HCT116 (cell line): ENCODE measurements around the gene ZNRF3. TPM values are rescaled to one million over a fixed set of nuclear protein-coding genes. Genes with fewer than 3 reads are reported as not detected.

Experiments
- ATAC-seq: fragments of 200-7000 bp; cut with Tn5 transposase; 2 replicates; pipeline ENCODE4 v1.9.1; 2020; ENCODE audit warnings: mild to moderate bottlenecking, moderate library complexity
- BruUV-seq: library from RNA; stranded (reverse); fragments of 400-500 nt; replicated peaks from 2 replicates; lab custom pipeline; 2021; lab: Mats Ljungman, UMichigan
- CTCF ChIA-PET: fragments of 300-600 bp; sonication (Branson Sonifier 250); formaldehyde crosslinking; loops from one replicate; lab custom pipeline; 2021; ENCODE audit warnings: antibody characterized with exemption; lab: Charles Lee
- POLR2A ChIA-PET: fragments of 300-600, 350-600 bp; sonication (Branson Sonifier 250); formaldehyde crosslinking; loops from one replicate; lab custom pipeline; 2021; ENCODE audit warnings: antibody characterized with exemption; lab: Charles Lee
- RAD21 ChIA-PET, 2 experiments: fragments of 300-600 bp; sonication (Branson Sonifier 250); formaldehyde crosslinking; loops; one replicate each; lab custom pipeline; 2023; ENCODE audit warnings: low total read pairs in 2 of 2; ENCODE audit not compliant: uncharacterized antibody in 2 of 2, unreplicated experiment in 2 of 2, low non-redundant PET in 1 of 2; lab: Charles Lee
- DNase-seq: peaks from one replicate; pipeline ENCODE4 v3.0.0-alpha.2; 2010; ENCODE audit warnings: low read depth, low spot score
- H2AFZ ChIP-seq: fragments of 200-600 bp; shearing (Covaris generic), sonication (generic); 2 replicates; pipeline ENCODE4 v1.6.1; 2017; ENCODE audit warnings: low read depth, mixed run types, mixed read lengths, antibody characterized with exemption, low read length; ENCODE audit not compliant: poor library complexity, severe bottlenecking
- H3K27ac ChIP-seq: 2 replicates; pipeline ENCODE4 v1.5.1; 2012; ENCODE audit warnings: low read depth, low read length
- H3K27me3 ChIP-seq: fragments of 200-600 bp; sonication (generic); 2 replicates; pipeline ENCODE4 v1.6.1; 2016; ENCODE audit warnings: mixed run types, low read length, mixed read lengths; ENCODE audit not compliant: insufficient read depth
- H3K36me3 ChIP-seq, 2 experiments: fragments of 200-500 bp in 1 of 2; fragments of 200-600 bp in 1 of 2; sonication (Bioruptor generic) in 1 of 2; sonication (generic) in 1 of 2; 2 replicates each; pipeline versions ENCODE4 v1.5.1 to v1.6.1; 2014 to 2016; ENCODE audit warnings: low read length in 2 of 2, inconsistent platforms in 1 of 2, mixed read lengths in 1 of 2, mixed run types in 1 of 2; ENCODE audit not compliant: insufficient read depth in 2 of 2, control insufficient read depth in 1 of 2
- H3K4me1 ChIP-seq, 2 experiments: fragments of 200-600 bp in 1 of 2; sonication (generic) in 1 of 2; 2 replicates each; pipeline versions ENCODE4 v1.5.1 to v1.6.1; 2012 to 2017; ENCODE audit warnings: low read length in 2 of 2, inconsistent platforms in 1 of 2, mild to moderate bottlenecking in 1 of 2, mixed read lengths in 1 of 2, mixed run types in 1 of 2, moderate library complexity in 1 of 2; ENCODE audit not compliant: insufficient read depth in 2 of 2, control insufficient read depth in 1 of 2
- H3K4me2 ChIP-seq: fragments of 200-600 bp; sonication (generic); 2 replicates; pipeline ENCODE4 v1.6.1; 2017; ENCODE audit warnings: mixed run types, low read length, mixed read lengths
- H3K4me3 ChIP-seq, 2 experiments: fragments of 200-600 bp in 1 of 2; sonication (generic) in 1 of 2; replicated peaks in 1 of 2; 2 replicates each; pipeline ENCODE4 v1.5.1; 2011 to 2016; ENCODE audit warnings: low read length in 2 of 2, control low read depth in 1 of 2, low read depth in 1 of 2, mild to moderate bottlenecking in 1 of 2, mixed read lengths in 1 of 2, mixed run types in 1 of 2
- H3K79me2 ChIP-seq: fragments of 200-600 bp; sonication (generic); 2 replicates; pipeline ENCODE4 v1.6.1; 2017; ENCODE audit warnings: mild to moderate bottlenecking, mixed run types, low read length, moderate library complexity, mixed read lengths; ENCODE audit not compliant: insufficient read depth
- H3K9ac ChIP-seq: fragments of 200-600 bp; sonication (generic); 2 replicates; pipeline ENCODE4 v1.6.1; 2016; ENCODE audit warnings: low read length, mixed read lengths
- H3K9me2 ChIP-seq: fragments of 200-600 bp; sonication (generic), shearing (Covaris generic); 2 replicates; pipeline ENCODE4 v1.6.1; 2017; ENCODE audit warnings: mixed run types, mild to moderate bottlenecking, moderate library complexity; ENCODE audit not compliant: insufficient read depth
- H3K9me3 ChIP-seq, 2 experiments: fragments of 200-500 bp in 1 of 2; fragments of 200-600 bp in 1 of 2; sonication (Bioruptor generic) in 1 of 2; sonication (generic) in 1 of 2; 2 replicates each; pipeline ENCODE4 v1.6.1; 2014 to 2017; ENCODE audit warnings: low read length in 2 of 2, mixed read lengths in 2 of 2, inconsistent platforms in 1 of 2, low read depth in 1 of 2, mild to moderate bottlenecking in 1 of 2, mixed run types in 1 of 2, moderate library complexity in 1 of 2; ENCODE audit not compliant: control insufficient read depth in 1 of 2, insufficient read depth in 1 of 2
- H4K20me1 ChIP-seq: fragments of 200-600 bp; sonication (generic), shearing (Covaris generic); 2 replicates; pipeline ENCODE4 v1.6.1; 2017; ENCODE audit warnings: mixed run types, mild to moderate bottlenecking, moderate library complexity; ENCODE audit not compliant: insufficient read depth
- ATF3 ChIP-seq: IDR thresholded peaks from 2 replicates; pipeline ENCODE4 v1.6.1; 2012
- CEBPB ChIP-seq: IDR thresholded peaks from 2 replicates; pipeline ENCODE4 v1.6.1; 2012; ENCODE audit warnings: low read depth
- CTCF ChIP-seq, 3 experiments: fragments of 200-600 bp in 1 of 3; sonication (generic) in 1 of 3; IDR thresholded peaks in 2 of 3; conservative IDR thresholded peaks in 1 of 3; 2 replicates each; pipeline ENCODE4 v1.5.1; 2012 to 2017; ENCODE audit warnings: low read depth in 2 of 3, low read length in 2 of 3, antibody characterized with exemption in 1 of 3, borderline replicate concordance in 1 of 3, control low read depth in 1 of 3, mild to moderate bottlenecking in 1 of 3, mixed read lengths in 1 of 3, mixed run types in 1 of 3, moderate library complexity in 1 of 3; ENCODE audit not compliant: insufficient read depth in 1 of 3
- EGR1 ChIP-seq: IDR thresholded peaks from 2 replicates; pipeline ENCODE4 v1.6.1; 2012; ENCODE audit warnings: low read depth
- ELF1 ChIP-seq: IDR thresholded peaks from 2 replicates; pipeline ENCODE4 v1.6.1; 2012; ENCODE audit warnings: low read depth, borderline replicate concordance
- EZH2 ChIP-seq: fragments of 200-600 bp; sonication (generic); IDR thresholded peaks from 2 replicates; pipeline ENCODE4 v1.6.1; 2017; ENCODE audit warnings: antibody characterized with exemption, mixed run types
- JUND ChIP-seq: IDR thresholded peaks from 2 replicates; pipeline ENCODE4 v1.6.1; 2012
- POLR2AphosphoS5 ChIP-seq: IDR thresholded peaks from 2 replicates; pipeline ENCODE4 v1.6.1; 2011; ENCODE audit warnings: mild to moderate bottlenecking, low read depth, low read length, moderate library complexity
- RAD21 ChIP-seq: IDR thresholded peaks from 2 replicates; pipeline ENCODE4 v1.6.1; 2012; ENCODE audit warnings: low read depth, mild to moderate bottlenecking
- SIN3A ChIP-seq: IDR thresholded peaks from 2 replicates; pipeline ENCODE4 v1.6.1; 2012; ENCODE audit warnings: low read depth
- SP1 ChIP-seq: IDR thresholded peaks from 2 replicates; pipeline ENCODE4 v1.6.1; 2012; ENCODE audit warnings: low read depth
- TCF7L2 ChIP-seq: IDR thresholded peaks from 2 replicates; pipeline ENCODE4 v1.7.0; 2011; ENCODE audit warnings: borderline replicate concordance, inconsistent platforms; ENCODE audit not compliant: insufficient read depth, insufficient read length; ENCODE audit errors: extremely low read depth
- YY1 ChIP-seq: IDR thresholded peaks from 2 replicates; pipeline ENCODE4 v1.6.1; 2011; ENCODE audit warnings: low read length, low read depth, moderate library complexity, mild to moderate bottlenecking; ENCODE audit not compliant: insufficient replicate concordance; ENCODE audit errors: extremely low read depth
- ZBTB33 ChIP-seq: IDR thresholded peaks from 2 replicates; pipeline ENCODE4 v1.6.1; 2011; ENCODE audit warnings: mild to moderate bottlenecking, low read length, moderate library complexity; ENCODE audit not compliant: insufficient replicate concordance; ENCODE audit errors: extremely low read depth
- ZFX ChIP-seq: fragments of 450-650 bp; IDR thresholded peaks from 2 replicates; pipeline ENCODE4 v1.6.1; 2017
- ZNF274 ChIP-seq: fragments of 200-500 bp; sonication (Bioruptor generic); IDR thresholded peaks from 2 replicates; pipeline ENCODE4 v1.6.1; 2014; ENCODE audit warnings: mild to moderate bottlenecking, low read depth, low read length, inconsistent platforms
- intact Hi-C: fragments of 100-400 bp; cut with micrococcal nuclease; formaldehyde crosslinking; loops from 2 replicates; pipeline ENCODE4 v1.10.0; 2022
- total RNA-seq: library from RNA; stranded (reverse); gene quantifications from one replicate; pipeline ENCODE4 v1.2.1, GENCODE V29; 2021; ENCODE audit not compliant: unreplicated experiment
- TF ChIP-seq, protein P1 (sequence below): IDR thresholded peaks from 2 replicates; pipeline ENCODE4 v1.6.1; 2012; ENCODE audit warnings: low read depth

ZNRF3 gene
- total RNA-seq, 1 experiment from 2014 or later, result 12.2 TPM

DNA sequence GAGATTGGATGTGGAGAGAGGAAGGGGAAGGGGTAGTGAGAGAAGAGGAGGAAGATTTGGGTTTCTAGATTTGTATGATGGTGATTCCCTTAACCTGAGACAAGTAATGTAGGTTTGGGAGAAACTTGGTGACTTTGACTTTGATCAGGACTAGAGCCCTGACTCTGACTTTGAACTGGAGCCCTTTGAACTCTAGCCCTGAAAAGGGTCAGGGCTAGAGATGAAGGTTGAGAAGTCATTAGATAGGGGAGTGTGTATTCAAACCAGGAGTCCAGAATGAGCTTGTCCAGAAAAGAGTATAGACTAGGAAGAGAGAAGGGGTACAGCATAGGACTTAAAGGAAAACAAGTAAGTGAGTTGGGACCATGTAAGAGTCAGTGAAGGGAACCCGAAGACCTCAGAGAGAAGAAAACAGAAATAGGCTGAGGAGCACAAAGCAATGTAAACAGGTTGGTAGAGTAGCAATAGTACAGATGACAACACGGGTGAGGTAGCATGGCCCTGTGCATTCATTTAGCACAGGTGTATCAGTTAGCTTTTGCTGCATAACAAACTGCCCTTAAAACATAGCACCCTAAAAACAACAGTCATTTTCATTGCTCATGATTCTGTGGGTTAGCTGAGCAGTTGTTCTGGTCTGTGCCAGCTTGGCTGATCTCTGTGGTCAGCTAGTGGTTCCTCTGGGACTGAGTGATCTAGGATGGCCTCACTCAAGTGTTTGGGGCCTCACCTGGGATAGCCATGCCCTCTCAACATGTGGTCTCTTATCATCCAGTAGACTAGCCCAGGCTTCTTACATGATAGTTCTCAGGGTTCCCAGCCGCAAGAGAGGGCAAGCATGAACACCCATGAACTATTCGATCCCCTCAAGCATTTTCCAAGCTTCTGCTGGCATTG lies 135.2 kb downstream of the ZNRF3 start:
- no peak for ATAC-seq
- peaks cover 14 to 15% of the 10 kb centered on the region in 2 experiments; a peak in 3 of 4 replicates for H3K4me1 ChIP-seq
- BruUV-seq, result no TSS peak
- no peak overlapping the region for H2AFZ ChIP-seq
- no peaks in the 10 kb centered on the region for H4K20me1 ChIP-seq
- H3K4me3 ChIP-seq, result no peak overlapping the region
- H3K36me3 ChIP-seq, result peaks cover 0 to 4% of the 10 kb centered on the region in 2 experiments; a peak in 1 of 4 replicates
- no peak overlapping the region for H3K27ac ChIP-seq
- intact Hi-C loops, result no loop called here
- no peaks in the 10 kb centered on the region for H3K9me2 ChIP-seq
- no peak overlapping the region for H3K4me2 ChIP-seq
- ChIA-PET RAD21 (no interaction called here), CTCF (interaction anchor here (1.0 kb wide), 1 partner anchor 22 kb away, joined by 3 read pairs; no protein-coding TSS in a partner anchor), POLR2A (no interaction called here)
- TF ChIP-seq POLR2AphosphoS5 (no peak), TCF7L2 (no peak), ELF1 (no peak), ZFX (no peak), SP1 (no peak), ZNF274 (no peak), EGR1 (no peak), RAD21 (no peak), EZH2 (no peak), CEBPB (no peak), ZBTB33 (no peak), CTCF (IDR thresholded peaks at IDR 0.05 in 2 of 3, conservative IDR thresholded peaks at IDR 0.05 in 1 of 3; ENCODE audit: borderline replicate concordance in 1 of 3, insufficient read depth in 1 of 3, low read depth in 2 of 3, low read length in 2 of 3) (no peak), JUND (no peak), YY1 (no peak), SIN3A (no peak), ATF3 (no peak)
- TF ChIP-seq, protein P1, sequence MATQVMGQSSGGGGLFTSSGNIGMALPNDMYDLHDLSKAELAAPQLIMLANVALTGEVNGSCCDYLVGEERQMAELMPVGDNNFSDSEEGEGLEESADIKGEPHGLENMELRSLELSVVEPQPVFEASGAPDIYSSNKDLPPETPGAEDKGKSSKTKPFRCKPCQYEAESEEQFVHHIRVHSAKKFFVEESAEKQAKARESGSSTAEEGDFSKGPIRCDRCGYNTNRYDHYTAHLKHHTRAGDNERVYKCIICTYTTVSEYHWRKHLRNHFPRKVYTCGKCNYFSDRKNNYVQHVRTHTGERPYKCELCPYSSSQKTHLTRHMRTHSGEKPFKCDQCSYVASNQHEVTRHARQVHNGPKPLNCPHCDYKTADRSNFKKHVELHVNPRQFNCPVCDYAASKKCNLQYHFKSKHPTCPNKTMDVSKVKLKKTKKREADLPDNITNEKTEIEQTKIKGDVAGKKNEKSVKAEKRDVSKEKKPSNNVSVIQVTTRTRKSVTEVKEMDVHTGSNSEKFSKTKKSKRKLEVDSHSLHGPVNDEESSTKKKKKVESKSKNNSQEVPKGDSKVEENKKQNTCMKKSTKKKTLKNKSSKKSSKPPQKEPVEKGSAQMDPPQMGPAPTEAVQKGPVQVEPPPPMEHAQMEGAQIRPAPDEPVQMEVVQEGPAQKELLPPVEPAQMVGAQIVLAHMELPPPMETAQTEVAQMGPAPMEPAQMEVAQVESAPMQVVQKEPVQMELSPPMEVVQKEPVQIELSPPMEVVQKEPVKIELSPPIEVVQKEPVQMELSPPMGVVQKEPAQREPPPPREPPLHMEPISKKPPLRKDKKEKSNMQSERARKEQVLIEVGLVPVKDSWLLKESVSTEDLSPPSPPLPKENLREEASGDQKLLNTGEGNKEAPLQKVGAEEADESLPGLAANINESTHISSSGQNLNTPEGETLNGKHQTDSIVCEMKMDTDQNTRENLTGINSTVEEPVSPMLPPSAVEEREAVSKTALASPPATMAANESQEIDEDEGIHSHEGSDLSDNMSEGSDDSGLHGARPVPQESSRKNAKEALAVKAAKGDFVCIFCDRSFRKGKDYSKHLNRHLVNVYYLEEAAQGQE, result no peak
- H3K9ac ChIP-seq, result no peak overlapping the region
- H3K79me2 ChIP-seq, result peaks cover 6% of the 10 kb centered on the region; the same call in 1 of the 2 replicates
- no peaks in the 10 kb centered on the region for H3K27me3 ChIP-seq
- DNase-seq, result no peak
- peaks cover 3 to 12% of the 10 kb centered on the region in 2 experiments; a peak in 1 of 4 replicates for H3K9me3 ChIP-seq
